Astrocyte of the cerebellum (primary cell): Measurements from ENCODE around the gene FNDC10.
"Not testable (repeated sequence)": the region's sequence is repeated elsewhere in the genome, so short reads cannot be mapped to it uniquely, and the experiment has no call there.

Source experiments
- DNase-seq: peaks from one replicate; pipeline ENCODE4 v3.0.0-alpha.2; 2011; ENCODE audit warnings: low read depth
- H3K4me3 ChIP-seq: 2 replicates; pipeline ENCODE4 v1.5.1; 2011; ENCODE audit warnings: mild to moderate bottlenecking, low read depth, low read length, moderate library complexity
- CTCF ChIP-seq: IDR thresholded peaks from 2 replicates; pipeline ENCODE4 v1.5.1; 2012; ENCODE audit warnings: low read length, low read depth, moderate library complexity, mild to moderate bottlenecking; ENCODE audit errors: missing control alignments
- in situ Hi-C: cut with HindIII; loops from 2 replicates; pipeline ENCODE4 v1.10.0; 2017; ENCODE audit warnings: low sequenced_read_pairs

Gene FNDC10

GRCh38 chr1:1599030-1599934 lies 653 bp downstream of the FNDC10 start:
- no peak for DNase-seq
- H3K4me3 ChIP-seq = no peak overlapping the region
- in situ Hi-C loops = no loop called here
- TF ChIP-seq CTCF = no peak

GRCh38 chr1:1598720-1599029 lies 1.3 kb downstream of the FNDC10 start:
- no peak for TF ChIP-seq CTCF
- in situ Hi-C loops = no loop called here
- DNase-seq = no peak
- H3K4me3 ChIP-seq = no peak overlapping the region

GRCh38 chr1:1598051-1598719 lies 1.8 kb downstream of the FNDC10 start:
- no peak overlapping the region for H3K4me3 ChIP-seq
- DNase-seq = no peak
- in situ Hi-C loops = no loop called here
- no peak for TF ChIP-seq CTCF

GRCh38 chr1:1597275-1597930 lies 2.5 kb downstream of the FNDC10 start:
- no peak overlapping the region for H3K4me3 ChIP-seq
- peak; percentile 49 for TF ChIP-seq CTCF

GRCh38 chr1:1596493-1597274 lies 3.3 kb downstream of the FNDC10 start:
- H3K4me3 ChIP-seq = no peak overlapping the region
- in situ Hi-C loops = no loop called here
- TF ChIP-seq CTCF = no peak
- no peak for DNase-seq

More at GRCh38 chr1:1597275-1597930, 2.5 kb downstream of the FNDC10 start:
- DNase-seq = no peak
- in situ Hi-C loops = no loop called here

- H3K4me3 ChIP-seq, DNase-seq, in situ Hi-C loops: not testable (repeated sequence)
These were observed 4.6 kb downstream of the FNDC10 start for GRCh38 chr1:1595341-1595740.
